K562 (cell line): ENCODE results near the gene MARCKSL1. TPM values are rescaled to one million over a fixed set of nuclear protein-coding genes. Genes with fewer than 3 reads are reported as not detected.

Experiments
- BMI1 ChIP-seq: fragments of 150-350 bp; IDR thresholded peaks from 2 replicates; pipeline ENCODE4 v1.6.1; 2014; ENCODE audit warnings: low read length
- DPF2 ChIP-seq: fragments of 450-650 bp; IDR thresholded peaks from 2 replicates; pipeline ENCODE4 v1.6.1; 2016
- E4F1 ChIP-seq: fragments of 250-450 bp; sonication (Bioruptor Pico); IDR thresholded peaks from 2 replicates; pipeline ENCODE4 v1.5.0; 2021; ENCODE audit warnings: mild to moderate bottlenecking, borderline replicate concordance
- ETV6 ChIP-seq, 3 experiments: fragments of 150-350 bp in 1 of 3; sonication (generic) in 1 of 3; formaldehyde crosslinking in 1 of 3; IDR thresholded peaks; 2 replicates each; pipeline versions ENCODE4 v1.6.1 to v1.8.0; 2014 to 2022; ENCODE audit warnings: borderline replicate concordance in 2 of 3, low read depth in 2 of 3, antibody characterized with exemption in 1 of 3, low read length in 1 of 3, mild to moderate bottlenecking in 1 of 3, missing genetic modification reagents in 1 of 3
- HMGXB4 ChIP-seq: sonication (generic); formaldehyde crosslinking; IDR thresholded peaks from 2 replicates; pipeline ENCODE4 v1.8.1; 2023; ENCODE audit warnings: mild to moderate bottlenecking, missing genetic modification reagents
- SFPQ ChIP-seq: fragments of 200-400 bp; formaldehyde crosslinking; IDR thresholded peaks from 2 replicates; pipeline ENCODE4 v1.6.1; 2017; ENCODE audit warnings: mild to moderate bottlenecking, low read depth, low read length, moderate library complexity
- SIN3B ChIP-seq: fragments of 450-650 bp; IDR thresholded peaks from 2 replicates; pipeline ENCODE4 v1.6.1; 2017; ENCODE audit warnings: low read depth, mild to moderate bottlenecking, moderate library complexity
- SMAD1 ChIP-seq: fragments of 150-350 bp; IDR thresholded peaks from 2 replicates; pipeline ENCODE4 v1.6.1; 2014; ENCODE audit warnings: low read length, low read depth; ENCODE audit not compliant: partially characterized antibody
- SNIP1 ChIP-seq: fragments of 450-650 bp; IDR thresholded peaks from 2 replicates; pipeline ENCODE4 v1.7.1; 2017; ENCODE audit warnings: low read depth, mild to moderate bottlenecking
- ZNF133 ChIP-seq: fragments of 250-450 bp; sonication (Bioruptor Pico); IDR thresholded peaks from 2 replicates; pipeline ENCODE4 v1.4.0; 2020; ENCODE audit warnings: mild to moderate bottlenecking
- ZNF407 ChIP-seq: fragments of 450-650 bp; IDR thresholded peaks from 2 replicates; pipeline ENCODE4 v1.6.1; 2016; ENCODE audit warnings: low read depth
- ZNF699 ChIP-seq: fragments of 250-450 bp; sonication (Bioruptor Pico); IDR thresholded peaks from 2 replicates; pipeline ENCODE4 v1.8.0; 2021; ENCODE audit warnings: mild to moderate bottlenecking, moderate library complexity; ENCODE audit not compliant: insufficient replicate concordance
- polyA plus RNA-seq, 8 experiments: library from polyadenylated mRNA; depleted of rRNA in 4 of 8; stranded (reverse) in 5 of 8; unstranded in 3 of 8; fragments of >200 nt; fragmentation: Nextera tagmentation in 2 of 8; fragmentation: Illumina TruSeq in 1 of 8; extraction: Ambion mirVana in 2 of 8; extraction: Trizol in 1 of 8; gene quantifications; 2 replicates each; pipeline versions ENCODE4 v1.2.1 to v1.2.3, GENCODE V29; 2011 to 2014; ENCODE audit warnings: inconsistent platforms in 1 of 8, missing spikeins in 1 of 8
- total RNA-seq, 7 experiments: library from RNA; depleted of rRNA in 6 of 7; stranded (reverse); fragments of >200 nt in 6 of 7; fragmentation: Illumina TruSeq in 2 of 7; extraction: Trizol in 2 of 7; gene quantifications; 2 replicates each; pipeline versions ENCODE4 v1.2.1 to v1.2.3, GENCODE V29; 2011 to 2021; ENCODE audit warnings: low replicate concordance in 1 of 7

The MARCKSL1 gene
- total and polyA plus RNA-seq, 9 of the 15 experiments (the other 6 are each of a cell fraction or from before 2014, with no cell fraction given): 14.7 to 325 (median 155) TPM

GRCh38 chr1:32350785-32351398 lies 14.9 kb upstream of the MARCKSL1 start (continued):
- TF ChIP-seq ZNF407 (no peak), SFPQ (no peak), DPF2 (0 out of 2 replicates have a peak, but pooled peaks have one; percentile 39), E4F1 (CRISPR knock-in tag) (no peak), BMI1 (no peak), ETV6 (IDR thresholded peaks at IDR 0.05; ENCODE audit: borderline replicate concordance in 1 of 2, low read depth in 2 of 2, low read length in 1 of 2) (no peak; a peak in 1 of 4 replicates), ETV6 (CRISPR knock-in tag; IDR thresholded peaks at IDR 0.05; ENCODE audit: borderline replicate concordance) (0 out of 2 replicates have a peak, but pooled peaks have one; percentile 17), ZNF699 (CRISPR knock-in tag) (no peak), HMGXB4 (CRISPR knock-in tag) (peak; percentile 45; the same call in 1 of the 2 replicates), SIN3B (no peak), SMAD1 (no peak), ZNF133 (CRISPR knock-in tag) (peak; percentile 73; the same call in 1 of the 2 replicates), SNIP1 (no peak)
